GM13976 (cell line): Measurements from ENCODE around the gene HSPB8.

Experiments
- DNase-seq: peaks from one replicate; pipeline ENCODE4 v3.0.0; 2012; ENCODE audit warnings: low spot score
- in situ Hi-C: fragments of 300-500 bp; cut with MboI; formaldehyde crosslinking; loops from one replicate; pipeline ENCODE4 v1.12.0; 2022; ENCODE audit warnings: low sequenced_read_pairs, mixed read lengths, inconsistent platforms; ENCODE audit not compliant: unreplicated experiment
- TF ChIP-seq, protein P1 (sequence below): IDR thresholded peaks from 2 replicates; pipeline ENCODE4 v1.5.1; 2012; ENCODE audit warnings: borderline replicate concordance, mild to moderate bottlenecking; ENCODE audit not compliant: insufficient read depth; ENCODE audit errors: extremely low read depth, missing control alignments, control extremely low read depth

The HSPB8 gene

DNA sequence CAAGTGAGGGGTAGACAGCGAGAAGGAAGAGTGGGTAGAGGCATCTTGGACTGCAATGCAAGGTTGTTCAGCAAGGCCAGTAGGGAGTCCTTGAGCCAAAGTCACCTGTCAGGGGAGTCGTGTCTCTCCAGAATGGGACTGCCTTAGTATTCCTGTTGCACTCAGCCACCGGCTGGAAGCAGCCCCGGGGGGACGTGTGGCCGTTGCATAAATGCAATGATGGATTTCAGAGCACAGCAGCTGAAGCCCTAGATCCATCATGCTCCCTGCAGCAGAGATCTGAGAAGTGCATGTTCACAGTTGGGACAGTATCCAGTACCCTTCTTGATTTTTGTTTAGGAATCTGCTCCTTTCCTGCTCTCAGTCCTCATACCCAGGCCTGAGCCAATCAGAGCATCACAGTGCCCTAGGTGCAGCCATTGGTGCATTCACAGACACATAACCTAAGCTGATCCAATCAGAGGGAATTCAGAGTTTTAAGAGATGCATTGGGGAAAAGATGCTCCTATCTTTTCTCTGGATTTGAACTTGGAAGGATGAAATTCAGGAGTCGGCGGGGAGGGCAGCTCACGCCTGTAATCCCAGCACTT, 62.9 kb downstream of the HSPB8 start:
- TF ChIP-seq, protein P1, sequence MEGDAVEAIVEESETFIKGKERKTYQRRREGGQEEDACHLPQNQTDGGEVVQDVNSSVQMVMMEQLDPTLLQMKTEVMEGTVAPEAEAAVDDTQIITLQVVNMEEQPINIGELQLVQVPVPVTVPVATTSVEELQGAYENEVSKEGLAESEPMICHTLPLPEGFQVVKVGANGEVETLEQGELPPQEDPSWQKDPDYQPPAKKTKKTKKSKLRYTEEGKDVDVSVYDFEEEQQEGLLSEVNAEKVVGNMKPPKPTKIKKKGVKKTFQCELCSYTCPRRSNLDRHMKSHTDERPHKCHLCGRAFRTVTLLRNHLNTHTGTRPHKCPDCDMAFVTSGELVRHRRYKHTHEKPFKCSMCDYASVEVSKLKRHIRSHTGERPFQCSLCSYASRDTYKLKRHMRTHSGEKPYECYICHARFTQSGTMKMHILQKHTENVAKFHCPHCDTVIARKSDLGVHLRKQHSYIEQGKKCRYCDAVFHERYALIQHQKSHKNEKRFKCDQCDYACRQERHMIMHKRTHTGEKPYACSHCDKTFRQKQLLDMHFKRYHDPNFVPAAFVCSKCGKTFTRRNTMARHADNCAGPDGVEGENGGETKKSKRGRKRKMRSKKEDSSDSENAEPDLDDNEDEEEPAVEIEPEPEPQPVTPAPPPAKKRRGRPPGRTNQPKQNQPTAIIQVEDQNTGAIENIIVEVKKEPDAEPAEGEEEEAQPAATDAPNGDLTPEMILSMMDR: no peak
- in situ Hi-C loops: no loop called here
- no peak for DNase-seq
